Panc1 (cell line): ENCODE data around the gene MC1R. TPM values are rescaled to one million over a fixed set of nuclear protein-coding genes. Genes with fewer than 3 reads are reported as not detected.

Experiments used
- ATAC-seq: fragments of 200-7000 bp; cut with Tn5 transposase; 2 replicates; pipeline ENCODE4 v1.9.1; 2020; ENCODE audit warnings: mild to moderate bottlenecking, moderate library complexity
- BruUV-seq: library from RNA; stranded (reverse); fragments of 400-500 nt; replicated peaks from 2 replicates; lab custom pipeline; 2021; lab: Mats Ljungman, UMichigan
- CTCF ChIA-PET: fragments of 300-600 bp; sonication (Branson Sonifier 250); formaldehyde crosslinking; loops from one replicate; lab custom pipeline; 2022; ENCODE audit warnings: antibody characterized with exemption; lab: Charles Lee
- POLR2A ChIA-PET: fragments of 300-600 bp; sonication (Branson Sonifier 250); formaldehyde crosslinking; loops from one replicate; lab custom pipeline; 2022; ENCODE audit warnings: antibody characterized with exemption; lab: Charles Lee
- DNase-seq: peaks from one replicate; pipeline ENCODE4 v3.0.0-alpha.2; 2010; ENCODE audit warnings: low read depth, low spot score
- H3K27ac ChIP-seq: 2 replicates; pipeline ENCODE4 v1.5.1; 2011; ENCODE audit warnings: mild to moderate bottlenecking, low read length, inconsistent platforms
- H3K27me3 ChIP-seq: fragments of 200-500 bp; sonication (Bioruptor generic); 2 replicates; pipeline ENCODE4 v1.6.0; 2014; ENCODE audit warnings: low read length, inconsistent platforms; ENCODE audit not compliant: control insufficient read depth, insufficient read depth
- H3K36me3 ChIP-seq: fragments of 200-500 bp; sonication (Bioruptor generic); 2 replicates; pipeline ENCODE4 v1.5.1; 2014; ENCODE audit warnings: inconsistent platforms, mild to moderate bottlenecking, low read length, moderate library complexity; ENCODE audit not compliant: control insufficient read depth, insufficient read depth
- H3K4me1 ChIP-seq: 2 replicates; pipeline ENCODE4 v1.5.1; 2011; ENCODE audit warnings: inconsistent platforms, mild to moderate bottlenecking, low read length, moderate library complexity; ENCODE audit not compliant: control insufficient read depth, insufficient read depth
- H3K4me3 ChIP-seq, 2 experiments: 2 replicates each; pipeline ENCODE4 v1.5.1; 2011 to 2012; ENCODE audit warnings: low read depth in 2 of 2, low read length in 2 of 2, mild to moderate bottlenecking in 2 of 2, inconsistent platforms in 1 of 2, moderate library complexity in 1 of 2
- H3K9me3 ChIP-seq: fragments of 200-500 bp; sonication (Bioruptor generic); 2 replicates; pipeline ENCODE4 v1.5.1; 2014; ENCODE audit warnings: low read depth, mild to moderate bottlenecking, inconsistent platforms, low read length, moderate library complexity; ENCODE audit not compliant: control insufficient read depth, insufficient read depth
- CTCF ChIP-seq: fragments of 450-650 bp; IDR thresholded peaks from 2 replicates; pipeline ENCODE4 v1.5.1; 2017; ENCODE audit warnings: mild to moderate bottlenecking
- POLR2AphosphoS5 ChIP-seq: IDR thresholded peaks from 2 replicates; pipeline ENCODE4 v1.6.1; 2012; ENCODE audit warnings: mild to moderate bottlenecking, low read depth, low read length, moderate library complexity
- REST ChIP-seq, 2 experiments: IDR thresholded peaks; 2 replicates each; pipeline ENCODE4 v1.6.1; 2011 to 2012; ENCODE audit warnings: low read depth in 2 of 2, control low read depth in 1 of 2, low read length in 1 of 2, mild to moderate bottlenecking in 1 of 2, moderate library complexity in 1 of 2; ENCODE audit not compliant: insufficient read depth in 1 of 2
- SIN3A ChIP-seq: IDR thresholded peaks from 2 replicates; pipeline ENCODE4 v1.6.1; 2012; ENCODE audit warnings: low read depth, mild to moderate bottlenecking, low read length, moderate library complexity, borderline replicate concordance; ENCODE audit not compliant: insufficient read depth
- TCF7L2 ChIP-seq: IDR thresholded peaks from 2 replicates; pipeline ENCODE4 v1.6.1; 2011; ENCODE audit warnings: mild to moderate bottlenecking, low read depth, low read length, inconsistent platforms
- in situ Hi-C: cut with HindIII; loops from 2 replicates; pipeline ENCODE4 v1.10.0; 2016; ENCODE audit warnings: low sequenced_read_pairs, low pct_unique_long_range_greater_than_20kb
- intact Hi-C: fragments of 100-400 bp; cut with micrococcal nuclease; formaldehyde crosslinking; loops from one replicate; pipeline ENCODE4 v1.10.0; 2022; ENCODE audit not compliant: unreplicated experiment
- total RNA-seq: library from RNA; stranded (reverse); gene quantifications from one replicate; pipeline ENCODE4 v1.2.1, GENCODE V29; 2021; ENCODE audit not compliant: unreplicated experiment

MC1R gene
- total RNA-seq, 1 experiment from 2014 or later = 8.7 TPM

- ATAC-seq (no peak), DNase-seq (no peak)
- TF ChIP-seq REST (IDR thresholded peaks at IDR 0.05; ENCODE audit: insufficient read depth in 1 of 2, low read depth in 2 of 2, low read length in 1 of 2) = no peak
- no peak for TF ChIP-seq POLR2AphosphoS5
- no peak for TF ChIP-seq CTCF
- no peak for TF ChIP-seq SIN3A
- no peak for TF ChIP-seq TCF7L2
- Histone ChIP-seq H3K4me3 (no peak overlapping the region), H3K9me3 (no peaks in the 10 kb centered on the region), H3K27me3 (no peaks in the 10 kb centered on the region), H3K4me1 (no peaks in the 10 kb centered on the region), H3K36me3 (no peaks in the 10 kb centered on the region; the same call in 1 of the 2 replicates), H3K27ac (no peak overlapping the region)
- ChIA-PET POLR2A (no interaction called here), CTCF (no interaction called here)
- intact Hi-C loops = no loop called here
- no TSS peak for BruUV-seq
- in situ Hi-C loops = no loop called here
These were observed 18.7 kb upstream of the MC1R start for GRCh38 chr16:89899879-89900481.

- Histone ChIP-seq H3K4me1 (no peaks in the 10 kb centered on the region), H3K36me3 (no peaks in the 10 kb centered on the region; the same call in 1 of the 2 replicates), H3K4me3 (no peak overlapping the region), H3K27ac (no peak overlapping the region), H3K27me3 (no peaks in the 10 kb centered on the region), H3K9me3 (no peaks in the 10 kb centered on the region)
- ATAC-seq (no peak), DNase-seq (no peak)
- in situ Hi-C loops (no loop called here), intact Hi-C loops (no loop called here)
- ChIA-PET CTCF (no interaction called here), POLR2A (no interaction called here)
- TF ChIP-seq TCF7L2 (no peak), POLR2AphosphoS5 (no peak), CTCF (no peak), REST (IDR thresholded peaks at IDR 0.05; ENCODE audit: insufficient read depth in 1 of 2, low read depth in 2 of 2, low read length in 1 of 2) (no peak), SIN3A (no peak)
- BruUV-seq = TSS peak; percentile 26
These were observed 17.8 kb upstream of the MC1R start for GRCh38 chr16:89900885-89901284.
